ENCODE data around the gene C1orf50.

C1orf50 gene

DNA sequence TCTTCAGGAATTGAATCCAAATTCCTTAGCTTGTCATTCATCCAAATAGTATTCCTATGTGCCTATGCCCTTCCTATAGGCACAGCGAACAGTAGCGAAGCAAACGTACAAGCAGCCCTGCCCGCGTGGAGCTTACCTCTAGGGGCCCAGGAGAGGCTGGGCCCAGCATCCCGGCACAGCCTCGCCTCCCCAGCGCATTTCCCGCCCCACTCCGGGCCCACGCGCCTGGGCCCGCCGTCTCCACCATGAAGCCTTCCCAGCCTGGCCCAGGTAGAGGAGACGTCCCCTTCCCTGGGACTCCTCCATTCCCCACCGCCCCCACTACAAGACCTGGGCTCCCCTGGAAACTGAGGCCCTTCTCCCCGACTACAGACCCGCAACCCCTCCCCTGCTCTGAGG, 17.5 kb downstream of the C1orf50 start:
- TF ChIP-seq GABPA (IDR thresholded peaks at IDR 0.05; ENCODE audit: low read depth) (no peak), SPI1 (IDR thresholded peaks at IDR 0.05; ENCODE audit: borderline replicate concordance, low read depth) (no peak), POLR2AphosphoS5 (IDR thresholded peaks at IDR 0.05; ENCODE audit: low read depth) (no peak)
- TF ChIP-seq, protein P1, sequence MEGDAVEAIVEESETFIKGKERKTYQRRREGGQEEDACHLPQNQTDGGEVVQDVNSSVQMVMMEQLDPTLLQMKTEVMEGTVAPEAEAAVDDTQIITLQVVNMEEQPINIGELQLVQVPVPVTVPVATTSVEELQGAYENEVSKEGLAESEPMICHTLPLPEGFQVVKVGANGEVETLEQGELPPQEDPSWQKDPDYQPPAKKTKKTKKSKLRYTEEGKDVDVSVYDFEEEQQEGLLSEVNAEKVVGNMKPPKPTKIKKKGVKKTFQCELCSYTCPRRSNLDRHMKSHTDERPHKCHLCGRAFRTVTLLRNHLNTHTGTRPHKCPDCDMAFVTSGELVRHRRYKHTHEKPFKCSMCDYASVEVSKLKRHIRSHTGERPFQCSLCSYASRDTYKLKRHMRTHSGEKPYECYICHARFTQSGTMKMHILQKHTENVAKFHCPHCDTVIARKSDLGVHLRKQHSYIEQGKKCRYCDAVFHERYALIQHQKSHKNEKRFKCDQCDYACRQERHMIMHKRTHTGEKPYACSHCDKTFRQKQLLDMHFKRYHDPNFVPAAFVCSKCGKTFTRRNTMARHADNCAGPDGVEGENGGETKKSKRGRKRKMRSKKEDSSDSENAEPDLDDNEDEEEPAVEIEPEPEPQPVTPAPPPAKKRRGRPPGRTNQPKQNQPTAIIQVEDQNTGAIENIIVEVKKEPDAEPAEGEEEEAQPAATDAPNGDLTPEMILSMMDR (IDR thresholded peaks at IDR 0.05; ENCODE audit: insufficient read depth, low read length): no peak
- TF ChIP-seq, protein P2, sequence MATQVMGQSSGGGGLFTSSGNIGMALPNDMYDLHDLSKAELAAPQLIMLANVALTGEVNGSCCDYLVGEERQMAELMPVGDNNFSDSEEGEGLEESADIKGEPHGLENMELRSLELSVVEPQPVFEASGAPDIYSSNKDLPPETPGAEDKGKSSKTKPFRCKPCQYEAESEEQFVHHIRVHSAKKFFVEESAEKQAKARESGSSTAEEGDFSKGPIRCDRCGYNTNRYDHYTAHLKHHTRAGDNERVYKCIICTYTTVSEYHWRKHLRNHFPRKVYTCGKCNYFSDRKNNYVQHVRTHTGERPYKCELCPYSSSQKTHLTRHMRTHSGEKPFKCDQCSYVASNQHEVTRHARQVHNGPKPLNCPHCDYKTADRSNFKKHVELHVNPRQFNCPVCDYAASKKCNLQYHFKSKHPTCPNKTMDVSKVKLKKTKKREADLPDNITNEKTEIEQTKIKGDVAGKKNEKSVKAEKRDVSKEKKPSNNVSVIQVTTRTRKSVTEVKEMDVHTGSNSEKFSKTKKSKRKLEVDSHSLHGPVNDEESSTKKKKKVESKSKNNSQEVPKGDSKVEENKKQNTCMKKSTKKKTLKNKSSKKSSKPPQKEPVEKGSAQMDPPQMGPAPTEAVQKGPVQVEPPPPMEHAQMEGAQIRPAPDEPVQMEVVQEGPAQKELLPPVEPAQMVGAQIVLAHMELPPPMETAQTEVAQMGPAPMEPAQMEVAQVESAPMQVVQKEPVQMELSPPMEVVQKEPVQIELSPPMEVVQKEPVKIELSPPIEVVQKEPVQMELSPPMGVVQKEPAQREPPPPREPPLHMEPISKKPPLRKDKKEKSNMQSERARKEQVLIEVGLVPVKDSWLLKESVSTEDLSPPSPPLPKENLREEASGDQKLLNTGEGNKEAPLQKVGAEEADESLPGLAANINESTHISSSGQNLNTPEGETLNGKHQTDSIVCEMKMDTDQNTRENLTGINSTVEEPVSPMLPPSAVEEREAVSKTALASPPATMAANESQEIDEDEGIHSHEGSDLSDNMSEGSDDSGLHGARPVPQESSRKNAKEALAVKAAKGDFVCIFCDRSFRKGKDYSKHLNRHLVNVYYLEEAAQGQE (IDR thresholded peaks at IDR 0.05; ENCODE audit: insufficient replicate concordance, low read depth): no peak
- DNase-seq (ENCODE audit: low read depth in 1 of 2, low spot score in 1 of 2): no peak
- Histone ChIP-seq H3K27me3 (ENCODE audit: insufficient read depth, poor library complexity, severe bottlenecking) (peaks cover 5% of the 10 kb centered on the region), H3K4me3 (replicated peaks; ENCODE audit: insufficient read depth, low read length) (no peak overlapping the region), H3K27ac (replicated peaks) (no peak overlapping the region)

DNA sequence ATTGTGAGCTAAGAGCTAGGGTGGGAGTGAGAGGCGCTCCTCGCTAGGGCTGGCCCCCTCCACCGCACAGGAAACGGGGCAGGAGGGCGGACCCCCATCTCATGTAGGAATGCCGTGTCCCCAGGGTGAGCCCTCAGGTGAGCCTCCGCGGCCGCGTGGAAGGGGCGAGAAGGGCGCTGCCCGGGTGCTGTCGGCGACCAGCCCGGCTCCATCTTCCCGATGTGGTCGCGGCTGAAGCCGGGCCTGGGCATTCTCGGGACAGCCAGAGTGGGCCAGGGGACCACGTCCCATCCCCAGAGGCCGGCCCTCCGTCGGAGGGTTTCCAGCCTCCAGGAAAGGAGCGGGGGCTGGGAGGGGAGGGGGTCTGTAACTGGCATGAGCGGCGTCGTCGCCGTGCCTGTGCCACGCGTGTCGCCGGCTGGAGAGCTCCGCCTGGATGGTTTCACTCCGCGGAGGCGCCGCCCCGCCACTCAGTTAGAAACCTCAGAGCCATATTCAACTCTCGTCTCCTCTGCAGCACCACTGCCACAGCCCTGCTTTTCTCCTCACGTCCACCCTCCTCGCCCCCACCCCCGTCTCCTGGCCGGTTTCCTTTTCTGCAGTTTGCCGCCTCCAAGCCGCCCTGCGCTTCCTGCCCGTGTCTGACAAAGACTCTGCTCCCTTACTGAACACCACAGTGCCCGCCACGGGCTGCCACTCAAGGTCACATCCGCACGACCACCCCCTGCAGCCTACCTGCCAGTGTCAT, 18.1 kb downstream of the C1orf50 start, which contains the start of gene TMEM269:
Gene TMEM269 (plus strand): TSS at position 46 of the 748 bp plus-strand sequence. CDS start 4,903 bp downstream, outside the sequence.
- Histone ChIP-seq H3K27ac (replicated peaks) (no peak within 1 kb of the TSS), H3K27me3 (ENCODE audit: insufficient read depth, poor library complexity, severe bottlenecking) (peaks cover 5% of the 10 kb centered on the region), H3K4me3 (replicated peaks; ENCODE audit: insufficient read depth, low read length) (no peak within 1 kb of the TSS)
- no peak for DNase-seq (ENCODE audit: low read depth in 1 of 2, low spot score in 1 of 2)
- TF ChIP-seq, protein P2 (IDR thresholded peaks at IDR 0.05; ENCODE audit: insufficient replicate concordance, low read depth): no peak
- no peak for TF ChIP-seq GABPA (IDR thresholded peaks at IDR 0.05; ENCODE audit: low read depth)
- TF ChIP-seq SPI1 (IDR thresholded peaks at IDR 0.05; ENCODE audit: borderline replicate concordance, low read depth): no peak
- TF ChIP-seq, protein P1 (IDR thresholded peaks at IDR 0.05; ENCODE audit: insufficient read depth, low read length): no peak
- no peak for TF ChIP-seq POLR2AphosphoS5 (IDR thresholded peaks at IDR 0.05; ENCODE audit: low read depth)

DNA sequence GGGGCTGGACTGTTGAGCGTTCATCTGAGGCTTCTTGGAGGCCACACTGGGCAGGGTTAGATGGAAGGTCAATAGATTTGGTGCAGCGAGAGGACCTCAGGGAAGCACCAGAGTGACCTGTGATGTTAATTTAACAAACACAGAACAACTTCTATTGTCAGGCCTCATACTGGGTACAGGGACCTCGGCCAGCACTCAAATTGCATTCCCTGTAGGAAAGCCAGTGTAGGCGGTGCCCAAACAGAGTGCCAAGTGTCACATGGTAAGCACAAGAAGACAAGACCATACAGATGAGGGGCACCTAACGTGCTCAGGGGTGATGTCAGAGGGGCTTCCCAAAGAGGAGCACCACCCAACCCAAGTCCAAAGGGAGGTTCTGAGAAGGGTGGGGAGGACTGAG, 19.0 kb downstream of the C1orf50 start:
- Histone ChIP-seq H3K27ac (replicated peaks) (no peak overlapping the region), H3K27me3 (ENCODE audit: insufficient read depth, poor library complexity, severe bottlenecking) (peaks cover 5% of the 10 kb centered on the region), H3K4me3 (replicated peaks; ENCODE audit: insufficient read depth, low read length) (no peak overlapping the region)
- no peak for DNase-seq (ENCODE audit: low read depth in 1 of 2, low spot score in 1 of 2)
- TF ChIP-seq, protein P2 (IDR thresholded peaks at IDR 0.05; ENCODE audit: insufficient replicate concordance, low read depth): no peak
- TF ChIP-seq POLR2AphosphoS5 (IDR thresholded peaks at IDR 0.05; ENCODE audit: low read depth) (no peak), SPI1 (IDR thresholded peaks at IDR 0.05; ENCODE audit: borderline replicate concordance, low read depth) (no peak), GABPA (IDR thresholded peaks at IDR 0.05; ENCODE audit: low read depth) (no peak)
- TF ChIP-seq, protein P1 (IDR thresholded peaks at IDR 0.05; ENCODE audit: insufficient read depth, low read length): no peak

Data from HL-60 (cell line).